HG03159 (cell line): Measurements from ENCODE around the gene ALG9.

Experiments
- ATAC-seq: cut with Tn5 transposase; IDR thresholded peaks from one replicate; pipeline ENCODE4 v1.9.1; 2021; ENCODE audit warnings: mild to moderate bottlenecking, moderate library complexity; ENCODE audit not compliant: unreplicated experiment

The ALG9 gene

GRCh38 chr11:111882202-111882601 lies 10.8 kb upstream of the ALG9 start:
- no peak for ATAC-seq

DNA sequence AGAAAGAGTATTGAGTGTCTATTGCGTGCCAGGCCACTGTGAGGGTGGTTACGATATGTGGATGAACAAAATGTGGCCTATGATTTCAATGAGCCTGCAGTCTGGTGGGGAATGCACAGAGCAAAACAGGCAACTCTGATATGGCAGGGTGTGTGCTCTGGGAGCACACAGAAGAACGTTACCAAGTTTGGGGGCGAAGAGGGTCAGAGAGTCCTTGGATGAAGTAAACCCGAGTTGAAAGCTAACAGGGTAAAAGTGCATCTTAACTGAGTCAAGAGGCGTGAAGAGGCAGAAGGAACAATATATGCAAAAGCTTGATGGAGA lies 8.2 kb upstream of the ALG9 start:
- no peak for ATAC-seq

- ATAC-seq, result peak; percentile 91
Measured at GRCh38 chr11:111878849-111879636, 7.7 kb upstream of the ALG9 start, which contains the start of the genes CFAP68 and FDXACB1. CFAP68 (plus strand) TSS chr11:111879541; CDS start chr11:111879561, 20 bp downstream. FDXACB1 (minus strand) TSS chr11:111879165; CDS start chr11:111879132, 33 bp downstream.

GRCh38 chr11:111878385-111878848 lies 7.0 kb upstream of the ALG9 start:
- peak; percentile 2 for ATAC-seq

DNA sequence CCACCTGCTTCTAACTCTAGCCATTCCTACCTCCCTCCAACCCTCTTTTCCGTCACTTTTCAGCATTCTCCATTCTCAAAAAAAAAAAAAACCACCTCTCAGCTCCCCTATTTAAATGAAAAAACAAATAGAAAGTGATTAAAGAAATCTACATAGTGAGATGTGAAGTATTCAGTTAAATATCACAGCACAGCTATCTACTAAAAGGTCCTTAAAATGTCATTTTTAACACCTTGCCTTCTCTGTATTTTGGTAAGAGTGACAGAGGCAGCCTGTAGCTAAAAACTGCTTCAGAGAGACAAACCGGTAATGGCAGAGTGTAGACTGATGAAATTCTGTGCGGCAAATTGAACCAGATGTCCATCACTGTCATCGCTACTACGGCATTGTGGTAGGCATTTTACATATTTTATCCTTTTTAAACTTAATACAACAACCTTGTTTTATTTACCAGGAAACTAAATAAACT lies 346 bp upstream of the ALG9 start:
- ATAC-seq, result no peak

- ATAC-seq, result peak; percentile 2
Measured at GRCh38 chr11:111870522-111870885, 877 bp downstream of the ALG9 start.

DNA sequence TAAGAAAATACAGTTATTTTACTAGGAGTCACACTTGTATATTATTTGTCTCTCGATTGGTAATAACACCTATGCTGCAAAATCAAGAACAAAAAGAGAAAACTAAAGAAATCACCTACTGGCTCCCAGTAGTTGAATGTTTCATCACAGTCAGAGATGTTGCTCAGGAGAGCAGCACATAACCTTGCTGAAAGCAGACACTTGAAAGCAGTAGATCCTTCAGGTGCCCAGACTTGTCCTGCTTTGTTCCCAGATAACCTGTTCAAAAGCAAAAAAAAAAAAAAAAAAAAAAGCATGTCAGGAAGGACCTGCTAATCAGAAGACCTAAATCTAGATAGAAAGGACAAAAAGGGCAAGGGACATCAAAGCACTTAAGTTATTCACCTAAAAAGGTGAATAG lies 1.3 kb downstream of the ALG9 start:
- no peak for ATAC-seq

- ATAC-seq, result no peak
Measured at GRCh38 chr11:111860257-111860656, 11.1 kb downstream of the ALG9 start.

DNA sequence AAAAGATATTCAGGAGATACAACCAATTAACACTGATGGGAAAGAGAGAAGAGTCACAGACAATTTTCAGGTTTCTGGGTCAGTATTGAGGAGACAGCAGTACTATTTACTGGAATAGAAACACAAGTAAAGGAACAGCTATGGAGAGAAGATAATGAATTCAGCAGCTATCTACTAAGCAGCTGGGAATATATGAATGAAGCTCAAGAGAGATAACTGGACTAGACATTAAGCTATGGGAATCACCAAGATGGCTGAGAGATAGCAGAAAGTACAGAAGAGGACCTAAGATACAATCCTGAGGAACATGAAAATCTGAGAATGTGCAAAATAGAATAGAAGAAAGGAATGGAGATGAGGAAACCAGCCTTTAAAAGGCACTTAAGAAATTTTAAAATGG lies 15.9 kb downstream of the ALG9 start:
- no peak for ATAC-seq

- ATAC-seq, result no peak
Measured at GRCh38 chr11:111852103-111852502, 19.3 kb downstream of the ALG9 start.

GRCh38 chr11:111851636-111852035 lies 19.7 kb downstream of the ALG9 start:
- ATAC-seq, result no peak

DNA sequence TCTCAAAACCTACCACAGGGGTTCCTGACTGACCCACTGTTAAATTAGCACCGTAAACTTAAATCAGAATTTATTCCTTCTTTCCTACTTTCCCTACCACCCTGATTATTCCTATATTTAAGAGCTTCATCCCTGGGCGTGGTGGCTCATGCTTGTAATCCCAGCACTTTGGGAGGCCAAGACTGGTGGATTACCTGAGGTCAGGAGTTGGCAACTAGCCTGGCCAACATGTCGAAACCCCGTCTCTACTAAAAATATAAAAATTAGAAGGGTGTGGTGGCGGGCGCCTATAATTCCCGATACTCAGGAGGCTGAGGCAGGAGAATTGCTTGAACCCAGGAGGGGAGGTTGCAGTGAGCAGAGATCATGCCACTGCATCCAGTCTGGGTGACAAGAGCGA lies 20.3 kb downstream of the ALG9 start:
- ATAC-seq, result no peak

GRCh38 chr11:111849631-111850030 lies 21.8 kb downstream of the ALG9 start:
- ATAC-seq, result no peak

DNA sequence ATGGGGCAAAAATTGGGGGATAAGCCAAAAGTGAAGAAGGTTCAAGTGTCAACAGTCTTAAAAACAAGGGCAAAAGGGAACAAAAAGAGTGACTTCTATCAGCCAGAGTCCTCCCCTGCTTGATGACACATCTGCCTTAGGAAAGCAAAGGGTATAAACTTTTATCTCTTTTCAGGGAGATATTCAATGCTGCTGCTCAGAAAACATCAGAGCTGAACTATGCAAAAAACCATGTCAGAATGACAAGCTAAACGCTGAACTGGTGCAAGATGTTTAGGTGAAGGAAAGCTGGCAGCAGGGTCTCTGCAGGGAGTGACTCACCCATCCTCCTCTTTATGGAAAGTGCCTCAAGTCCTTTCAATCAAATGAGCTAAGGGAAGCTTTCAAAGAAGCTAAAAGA lies 24.7 kb downstream of the ALG9 start:
- no peak for ATAC-seq

- ATAC-seq, result no peak
Measured at GRCh38 chr11:111846063-111846462, 25.3 kb downstream of the ALG9 start.

DNA sequence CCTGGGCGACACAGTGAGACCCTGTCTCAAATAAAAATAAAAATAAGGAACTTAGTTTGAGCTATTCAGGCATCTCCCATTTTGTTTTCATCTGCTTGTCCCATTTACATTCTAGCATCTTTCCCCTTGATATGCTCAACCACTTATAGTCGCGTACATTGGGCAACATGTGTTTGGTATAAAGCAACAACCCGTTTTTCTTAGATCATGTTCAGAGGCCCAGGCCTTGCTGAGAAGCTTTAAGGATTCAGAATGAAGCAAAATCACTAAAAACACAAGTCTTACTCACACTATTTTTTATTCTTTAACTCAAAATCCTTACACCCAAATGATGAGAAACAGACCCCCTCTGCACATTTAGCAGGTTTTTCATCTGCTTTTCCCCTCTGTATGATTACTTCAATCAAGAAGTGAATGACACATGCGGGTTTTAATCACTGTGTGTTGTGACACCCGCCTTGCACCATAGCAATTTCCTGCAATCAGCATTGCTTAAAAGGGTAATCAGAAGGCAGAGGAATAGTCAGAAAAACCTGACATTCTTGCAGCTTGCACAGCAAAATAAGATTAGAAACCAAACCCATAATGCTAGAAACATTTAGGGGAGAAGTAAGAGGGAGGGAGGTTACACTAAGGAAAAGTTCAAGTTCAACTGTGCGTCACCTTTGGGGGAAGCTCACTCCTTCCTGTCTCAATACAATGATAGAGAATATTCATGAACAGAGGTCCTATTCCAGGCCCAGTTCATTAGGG lies 25.9 kb downstream of the ALG9 start:
- ATAC-seq, result no peak

DNA sequence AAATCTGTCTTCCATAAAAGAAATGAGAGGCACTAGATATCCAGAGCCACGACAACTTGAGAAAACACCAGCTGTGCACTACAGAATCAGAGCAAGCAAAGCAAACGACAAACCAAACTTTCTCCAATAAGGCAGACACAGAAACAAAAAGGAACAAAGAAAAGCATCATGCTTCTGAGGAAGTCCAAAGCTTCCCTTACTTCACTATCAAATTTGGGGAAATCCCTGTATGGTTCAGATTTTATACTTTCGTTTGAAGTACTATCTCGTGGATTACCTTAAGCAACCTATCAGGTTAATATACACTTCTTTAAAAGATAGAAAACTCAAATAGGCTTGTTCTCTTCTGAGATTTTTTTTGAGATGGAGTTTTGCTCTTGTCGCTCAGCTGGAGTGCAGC lies 27.7 kb downstream of the ALG9 start:
- no peak for ATAC-seq

DNA sequence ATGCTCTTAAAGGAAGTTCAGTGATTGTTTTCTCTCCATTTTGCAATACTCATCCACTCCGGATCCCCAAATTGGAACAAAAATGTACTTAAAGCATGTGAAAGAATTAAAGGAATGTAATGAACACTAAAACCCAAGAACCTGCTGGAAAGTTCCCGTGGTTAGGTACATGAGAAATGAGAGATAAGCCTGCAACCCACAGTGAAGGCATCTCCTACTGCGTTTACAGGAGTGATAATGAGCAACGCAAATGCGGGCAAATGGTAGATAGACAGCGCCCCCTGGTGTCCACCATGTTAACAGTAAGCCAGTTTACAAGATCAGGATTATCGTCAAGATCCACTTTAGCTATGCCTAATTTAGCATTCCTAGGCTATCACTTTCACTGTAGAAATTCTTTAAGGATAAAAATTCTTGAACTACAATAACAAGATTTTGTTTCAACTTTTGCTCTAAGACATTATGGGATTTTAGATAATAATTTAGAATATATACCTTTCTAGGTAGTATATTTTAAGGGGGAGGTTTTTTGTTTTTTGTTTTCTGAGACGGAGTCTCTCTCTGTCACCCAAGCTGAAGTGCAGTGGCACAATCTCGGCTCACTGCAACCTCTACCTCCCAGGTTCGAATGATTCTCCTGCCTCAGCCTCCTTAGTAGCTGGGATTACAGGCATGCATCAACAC lies 29.9 kb downstream of the ALG9 start:
- peak; percentile 57 for ATAC-seq

- ATAC-seq, result no peak
Measured at GRCh38 chr11:111840143-111840542, 31.2 kb downstream of the ALG9 start.

GRCh38 chr11:111838054-111838453 lies 33.3 kb downstream of the ALG9 start:
- no peak for ATAC-seq

GRCh38 chr11:111837366-111837891 lies 34.0 kb downstream of the ALG9 start:
- no peak for ATAC-seq
